Astrocyte (in vitro differentiated cells and primary cell): ENCODE results near the gene SF3A2. TPM values are rescaled to one million over a fixed set of nuclear protein-coding genes. Genes with fewer than 3 reads are reported as not detected.
A peak's percentile ranks its signal among the peaks of the same experiment; 100 is the strongest.

Experiments
- DNase-seq: peaks from one replicate; pipeline ENCODE4 v3.0.0-alpha.2; 2010; ENCODE audit warnings: low read depth
- FAIRE-seq: peaks from 2 replicates; lab custom pipeline; 2011; peaks lifted over from hg19 to GRCh38; lab: Jason Lieb, UNC
- H2AFZ ChIP-seq: 2 replicates; pipeline ENCODE4 v1.6.0; 2012; ENCODE audit warnings: low read depth, low read length, inconsistent platforms
- H3K27ac ChIP-seq: 2 replicates; pipeline ENCODE4 v1.5.1; 2011; ENCODE audit warnings: low read depth, low read length, inconsistent platforms
- H3K27me3 ChIP-seq: 2 replicates; pipeline ENCODE4 v1.6.0; 2011; ENCODE audit warnings: low read length, inconsistent platforms; ENCODE audit not compliant: insufficient read depth
- H3K36me3 ChIP-seq: 2 replicates; pipeline ENCODE4 v1.5.1; 2011; ENCODE audit warnings: low read length, inconsistent platforms; ENCODE audit not compliant: insufficient read depth
- H3K4me1 ChIP-seq: 2 replicates; pipeline ENCODE4 v1.5.1; 2011; ENCODE audit warnings: low read length, inconsistent platforms; ENCODE audit not compliant: insufficient read depth
- H3K4me2 ChIP-seq: 2 replicates; pipeline ENCODE4 v1.6.0; 2012; ENCODE audit warnings: low read length, inconsistent platforms
- H3K4me3 ChIP-seq: 2 replicates; pipeline ENCODE4 v1.5.1; 2011; ENCODE audit warnings: low read depth, mild to moderate bottlenecking, low read length, inconsistent platforms; ENCODE audit not compliant: insufficient read depth
- H3K79me2 ChIP-seq: 2 replicates; pipeline ENCODE4 v1.6.0; 2012; ENCODE audit warnings: mild to moderate bottlenecking, low read length, inconsistent platforms; ENCODE audit not compliant: insufficient read depth
- H3K9ac ChIP-seq: 2 replicates; pipeline ENCODE4 v1.6.0; 2012; ENCODE audit warnings: mild to moderate bottlenecking, low read length, inconsistent platforms
- H3K9me3 ChIP-seq: 2 replicates; pipeline ENCODE4 v1.5.1; 2012; ENCODE audit warnings: low read depth, mild to moderate bottlenecking, low read length, inconsistent platforms; ENCODE audit not compliant: insufficient read depth
- H4K20me1 ChIP-seq: 2 replicates; pipeline ENCODE4 v1.6.0; 2012; ENCODE audit warnings: low read length, inconsistent platforms; ENCODE audit not compliant: insufficient read depth
- H3K27ac Mint-ChIP-seq: one replicate; pipeline ENCODE4 v1.8.0; 2021; ENCODE audit warnings: mild to moderate bottlenecking, mixed read lengths; ENCODE audit not compliant: unreplicated experiment
- H3K27me3 Mint-ChIP-seq: one replicate; pipeline ENCODE4 v1.8.0; 2021; ENCODE audit warnings: low read depth, mixed read lengths; ENCODE audit not compliant: unreplicated experiment
- H3K36me3 Mint-ChIP-seq: one replicate; pipeline ENCODE4 v1.8.0; 2021; ENCODE audit warnings: low read depth, mixed read lengths; ENCODE audit not compliant: unreplicated experiment
- H3K4me1 Mint-ChIP-seq: one replicate; pipeline ENCODE4 v1.8.0; 2021; ENCODE audit warnings: low read depth, mixed read lengths; ENCODE audit not compliant: unreplicated experiment
- H3K4me3 Mint-ChIP-seq: one replicate; pipeline ENCODE4 v1.8.0; 2021; ENCODE audit warnings: mild to moderate bottlenecking, moderate library complexity, mixed read lengths; ENCODE audit not compliant: unreplicated experiment
- H3K9me3 Mint-ChIP-seq: one replicate; pipeline ENCODE4 v1.8.0; 2021; ENCODE audit warnings: mild to moderate bottlenecking, mixed read lengths; ENCODE audit not compliant: unreplicated experiment
- CTCF ChIP-seq: IDR thresholded peaks from 2 replicates; pipeline ENCODE4 v1.5.1; 2011; ENCODE audit warnings: low read depth, mild to moderate bottlenecking, inconsistent platforms, low read length, moderate library complexity; ENCODE audit not compliant: insufficient read depth
- EZH2 ChIP-seq: IDR thresholded peaks from 2 replicates; pipeline ENCODE4 v1.6.1; 2012; ENCODE audit warnings: mild to moderate bottlenecking, low read length, inconsistent platforms; ENCODE audit not compliant: insufficient read depth
- microRNA-seq: library from miRNA; unstranded; fragments of <30 nt; microRNA quantifications from one replicate; pipeline ENCODE4 v1.2.0, GENCODE V29; 2020
- total RNA-seq: library from RNA; stranded (reverse); gene quantifications from 2 replicates; pipeline ENCODE4 v1.2.1, GENCODE V29; 2021

The SF3A2 gene
- total RNA-seq, 1 donor from 2014 or later, result 83.2 TPM

DNA sequence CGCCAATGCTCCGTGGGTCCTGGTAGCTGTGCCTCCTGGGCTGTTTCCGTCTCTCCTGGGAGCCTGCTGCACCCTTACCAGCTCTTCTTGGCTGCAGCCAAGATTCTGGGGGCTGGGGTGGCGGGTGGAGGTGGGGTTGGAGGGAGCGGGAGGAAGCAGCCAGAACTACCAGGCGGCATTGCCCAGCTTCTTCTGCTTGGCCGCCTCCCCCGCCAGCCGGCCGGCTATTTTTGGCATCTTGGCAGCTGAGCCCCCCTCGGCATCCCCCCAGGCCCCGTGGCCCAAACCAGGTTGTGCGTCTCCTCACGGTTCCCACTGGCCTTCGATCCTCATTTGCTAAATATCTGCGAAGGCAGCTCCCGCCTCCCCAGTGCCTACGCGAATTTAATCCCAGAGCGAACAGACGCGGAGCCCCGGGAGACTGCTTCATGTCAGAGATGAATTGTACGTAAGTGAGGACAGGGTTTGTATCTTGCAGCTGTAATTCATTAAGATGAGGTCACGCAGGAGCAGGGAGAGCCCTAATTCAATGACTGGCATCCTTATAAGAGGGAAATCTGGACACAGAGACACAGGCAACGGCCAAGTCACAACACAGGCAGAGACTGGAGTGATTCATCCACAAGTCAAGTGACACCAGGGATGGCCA, 58.2 kb downstream of the SF3A2 start:
- peaks cover 32% of the 10 kb centered on the region for H3K27me3 Mint-ChIP-seq
- Histone ChIP-seq H3K9ac (no peak overlapping the region), H3K4me2 (peak overlapping the region; percentile 77), H3K4me1 (peaks cover 14% of the 10 kb centered on the region), H3K4me3 (no peak overlapping the region), H3K79me2 (no peaks in the 10 kb centered on the region), H2AFZ (peak overlapping the region; percentile 32), H3K9me3 (no peaks in the 10 kb centered on the region), H3K27me3 (peaks cover 35% of the 10 kb centered on the region), H4K20me1 (peaks cover 11% of the 10 kb centered on the region), H3K36me3 (no peaks in the 10 kb centered on the region), H3K27ac (no peak overlapping the region)
- DNase-seq (peak; percentile 47), FAIRE-seq (no peak)
- no peaks in the 10 kb centered on the region for H3K4me1 Mint-ChIP-seq
- no peaks in the 10 kb centered on the region for H3K9me3 Mint-ChIP-seq
- no peak overlapping the region for H3K27ac Mint-ChIP-seq
- H3K36me3 Mint-ChIP-seq, result no peaks in the 10 kb centered on the region
- no peak overlapping the region for H3K4me3 Mint-ChIP-seq
- TF ChIP-seq CTCF (no peak), EZH2 (no peak)

GRCh38 chr19:2296141-2296540, 59.5 kb downstream of the SF3A2 start:
- H4K20me1 ChIP-seq, result peaks cover 4% of the 10 kb centered on the region
- peaks cover 25% of the 10 kb centered on the region for H3K27me3 ChIP-seq
- FAIRE-seq (no peak), DNase-seq (no peak)
- no peak overlapping the region for H3K27ac ChIP-seq
- H3K4me1 ChIP-seq, result peaks cover 9% of the 10 kb centered on the region
- no peaks in the 10 kb centered on the region for H3K36me3 ChIP-seq
- no peaks in the 10 kb centered on the region for H3K36me3 Mint-ChIP-seq
- TF ChIP-seq CTCF (no peak), EZH2 (no peak)
- H3K9ac ChIP-seq, result no peak overlapping the region
- H3K4me2 ChIP-seq, result no peak overlapping the region
- peaks cover 35% of the 10 kb centered on the region for H3K27me3 Mint-ChIP-seq
- no peak overlapping the region for H3K4me3 ChIP-seq
- H3K9me3 Mint-ChIP-seq, result no peaks in the 10 kb centered on the region
- H3K4me3 Mint-ChIP-seq, result no peak overlapping the region
- H3K27ac Mint-ChIP-seq, result no peak overlapping the region
- H3K9me3 ChIP-seq, result no peaks in the 10 kb centered on the region
- H3K79me2 ChIP-seq, result no peaks in the 10 kb centered on the region
- no peak overlapping the region for H2AFZ ChIP-seq
- H3K4me1 Mint-ChIP-seq, result no peaks in the 10 kb centered on the region

Small RNA genes within 50 kb of the gene (microRNA-seq; reads per million reads assigned to microRNA genes)
- gene MIR1227, result 39.1 reads per million, percentile 55 among the genes with 10 or more reads in this experiment
- gene MIR4321, result not detected

Other genes with a start within 250 kb of the SF3A2 start
- gene BTBD2, start 221.1 kb upstream of the SF3A2 start, total RNA-seq, result 49.5 and 53.7 TPM in 2 replicates
- 123 and 146 TPM in 2 replicates for gene MKNK2, start 185.6 kb upstream of the SF3A2 start, total RNA-seq
- 45.3 and 47.2 TPM in 2 replicates for gene MOB3A, start 140.5 kb upstream of the SF3A2 start, total RNA-seq
- 5.6 and 5.8 TPM in 2 replicates for gene IZUMO4, start 139.9 kb upstream of the SF3A2 start, total RNA-seq
- 162 and 167 TPM in 2 replicates for gene AP3D1, start 85.3 kb upstream of the SF3A2 start, total RNA-seq
- 21.7 and 25.6 TPM in 2 replicates for gene DOT1L, start 72.9 kb upstream of the SF3A2 start, total RNA-seq
- 69.9 and 78.3 TPM in 2 replicates for gene PLEKHJ1, start 495 bp upstream of the SF3A2 start, total RNA-seq
- 3.5 and 4.6 TPM in 2 replicates for gene AMH, start 12.5 kb downstream of the SF3A2 start, total RNA-seq
- 0.36 and 1.3 TPM in 2 replicates for gene JSRP1, start 19.6 kb downstream of the SF3A2 start, total RNA-seq
- gene PEAK3, start 45.4 kb downstream of the SF3A2 start, total RNA-seq, result 0.18 TPM in 1 of 2 replicates, not detected in the other
- not detected in 2 replicates for gene LINGO3, start 71.3 kb downstream of the SF3A2 start, total RNA-seq
- gene LSM7, start 91.8 kb downstream of the SF3A2 start, total RNA-seq, result 91.4 and 97.6 TPM in 2 replicates
- gene SPPL2B, start 91.9 kb downstream of the SF3A2 start, total RNA-seq, result 52.2 and 55.4 TPM in 2 replicates
- gene TMPRSS9, start 123.4 kb downstream of the SF3A2 start, total RNA-seq, result 0.16 and 0.17 TPM in 2 replicates
- 93.4 and 105 TPM in 2 replicates for gene TIMM13, start 190.8 kb downstream of the SF3A2 start, total RNA-seq
- gene LMNB2, start 220.1 kb downstream of the SF3A2 start, total RNA-seq, result 64.0 and 72.1 TPM in 2 replicates
- 161 and 190 TPM in 2 replicates for gene GADD45B, start 239.3 kb downstream of the SF3A2 start, total RNA-seq